Measurements from ENCODE around the gene H1-8. TPM values are rescaled to one million over a fixed set of nuclear protein-coding genes. Genes with fewer than 3 reads are reported as not detected.
A peak's percentile ranks its signal among the peaks of the same experiment; 100 is the strongest.

Gene H1-8
- total and polyA plus RNA-seq, 2 experiments from 2014 or later, result not detected

GRCh38 chr3:129598484-129598883 is 55.5 kb downstream of the H1-8 start:
- Histone ChIP-seq H3K4me3 (no peak overlapping the region), H3K27me3 (no peaks in the 10 kb centered on the region), H3K36me3 (no peaks in the 10 kb centered on the region), H3K9me3 (ENCODE audit: low read depth) (no peaks in the 10 kb centered on the region), H3K27ac (no peak overlapping the region), H3K4me1 (ENCODE audit: low read depth) (peaks cover 33% of the 10 kb centered on the region)
- DNase-seq (ENCODE audit: low read depth in 1 of 2, low spot score in 1 of 2), result no peak
- TF ChIP-seq CTCF (IDR thresholded peaks at IDR 0.05; ENCODE audit: low read depth, low read length), result no peak

DNA sequence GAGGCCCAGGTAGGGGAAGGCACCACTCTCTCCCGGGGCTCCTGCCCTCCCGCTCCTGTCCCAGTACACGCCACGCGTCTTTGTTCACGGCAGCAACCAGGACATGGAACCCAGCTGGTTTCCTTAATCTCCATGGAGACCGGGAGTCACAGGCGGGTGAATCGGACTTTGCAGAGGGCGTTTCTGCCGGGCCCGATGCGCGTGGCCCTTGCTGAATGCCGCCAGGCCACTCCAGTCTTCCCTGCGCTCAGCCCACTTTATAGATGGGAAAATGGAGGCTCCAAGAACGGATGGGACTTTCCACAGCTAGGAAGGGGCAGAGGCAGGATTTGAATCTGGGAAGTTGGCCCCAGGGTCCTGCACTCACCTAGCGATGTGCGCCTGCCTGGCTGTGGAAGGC is 56.1 kb downstream of the H1-8 start:
- Histone ChIP-seq H3K27ac (no peak overlapping the region), H3K27me3 (no peaks in the 10 kb centered on the region), H3K4me3 (no peak overlapping the region)

GRCh38 chr3:129599607-129600006 is 56.6 kb downstream of the H1-8 start:
- DNase-seq (ENCODE audit: low read depth in 1 of 2, low spot score in 1 of 2), result peak in 1 of 2 donors; percentile 82
- Histone ChIP-seq H3K36me3 (no peaks in the 10 kb centered on the region), H3K27me3 (peaks cover under 1% of the 10 kb centered on the region), H3K9me3 (ENCODE audit: low read depth) (no peaks in the 10 kb centered on the region), H3K4me3 (no peak overlapping the region), H3K4me1 (ENCODE audit: low read depth) (peaks cover 28% of the 10 kb centered on the region), H3K27ac (no peak overlapping the region)
- TF ChIP-seq CTCF (IDR thresholded peaks at IDR 0.05; ENCODE audit: low read depth, low read length), result no peak

More for the DNA sequence above, 56.1 kb downstream of the H1-8 start:
- no peaks in the 10 kb centered on the region for H3K9me3 ChIP-seq (ENCODE audit: low read depth)
- no peak for TF ChIP-seq CTCF (IDR thresholded peaks at IDR 0.05; ENCODE audit: low read depth, low read length)
- no peaks in the 10 kb centered on the region for H3K36me3 ChIP-seq
- no peak for DNase-seq (ENCODE audit: low read depth in 1 of 2, low spot score in 1 of 2)
- peaks cover 34% of the 10 kb centered on the region for H3K4me1 ChIP-seq (ENCODE audit: low read depth)

DNA sequence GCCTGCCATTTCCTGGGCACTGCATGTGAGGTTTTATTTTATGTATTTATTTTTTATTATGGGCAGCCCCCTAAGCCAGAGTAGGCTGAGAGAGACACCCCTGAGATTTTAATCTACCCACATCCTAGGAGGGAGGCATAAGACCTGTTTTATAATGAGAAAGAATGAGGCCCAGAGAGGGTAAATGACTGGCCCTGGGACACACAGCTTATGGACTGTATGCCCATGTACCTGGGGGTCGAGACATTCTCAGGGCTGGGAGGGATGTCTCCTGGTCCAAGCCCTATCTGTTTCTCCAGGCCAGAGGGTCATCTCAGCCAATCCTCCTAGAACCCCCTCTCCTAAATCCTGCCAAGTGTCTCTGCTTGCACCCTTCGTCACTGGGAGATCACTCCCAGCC is 57.4 kb downstream of the H1-8 start:
- no peak overlapping the region for H3K27ac ChIP-seq
- no peak for DNase-seq (ENCODE audit: low read depth in 1 of 2, low spot score in 1 of 2)
- no peak for TF ChIP-seq CTCF (IDR thresholded peaks at IDR 0.05; ENCODE audit: low read depth, low read length)
- H3K36me3 ChIP-seq, result no peaks in the 10 kb centered on the region
- no peaks in the 10 kb centered on the region for H3K9me3 ChIP-seq (ENCODE audit: low read depth)
- peaks cover 25% of the 10 kb centered on the region for H3K4me1 ChIP-seq (ENCODE audit: low read depth)
- H3K4me3 ChIP-seq, result no peak overlapping the region
- peaks cover 8% of the 10 kb centered on the region for H3K27me3 ChIP-seq

Other genes with a start within 250 kb of the H1-8 start
- gene EFCAB12, start 114.5 kb upstream of the H1-8 start, total RNA-seq, result 0.48 and 0.85 TPM in 2 replicates
- 0.49 and 1.7 TPM in 2 replicates for gene EFCAB12, start 114.5 kb upstream of the H1-8 start, polyA plus RNA-seq
- 16.2 and 30.0 TPM in 2 replicates for gene MBD4, start 103.2 kb upstream of the H1-8 start, total RNA-seq
- gene MBD4, start 103.2 kb upstream of the H1-8 start, polyA plus RNA-seq, result 39.8 and 60.8 TPM in 2 replicates
- gene IFT122, start 103.0 kb upstream of the H1-8 start, total RNA-seq, result 28.3 and 31.5 TPM in 2 replicates
- 21.9 and 40.0 TPM in 2 replicates for gene IFT122, start 103.0 kb upstream of the H1-8 start, polyA plus RNA-seq
- gene RHO, start 14.5 kb upstream of the H1-8 start, total RNA-seq, result not detected in 2 replicates
- gene RHO, start 14.5 kb upstream of the H1-8 start, polyA plus RNA-seq, result not detected in 2 replicates
- gene PLXND1, start 63.5 kb downstream of the H1-8 start, total RNA-seq, result 24.6 and 56.5 TPM in 2 replicates
- 15.0 and 30.3 TPM in 2 replicates for gene PLXND1, start 63.5 kb downstream of the H1-8 start, polyA plus RNA-seq